Measurements from ENCODE around the gene TRPM8.
"Not testable (repeated sequence)": the region's sequence is repeated elsewhere in the genome, so short reads cannot be mapped to it uniquely, and the experiment has no call there.

TRPM8 gene

DNA sequence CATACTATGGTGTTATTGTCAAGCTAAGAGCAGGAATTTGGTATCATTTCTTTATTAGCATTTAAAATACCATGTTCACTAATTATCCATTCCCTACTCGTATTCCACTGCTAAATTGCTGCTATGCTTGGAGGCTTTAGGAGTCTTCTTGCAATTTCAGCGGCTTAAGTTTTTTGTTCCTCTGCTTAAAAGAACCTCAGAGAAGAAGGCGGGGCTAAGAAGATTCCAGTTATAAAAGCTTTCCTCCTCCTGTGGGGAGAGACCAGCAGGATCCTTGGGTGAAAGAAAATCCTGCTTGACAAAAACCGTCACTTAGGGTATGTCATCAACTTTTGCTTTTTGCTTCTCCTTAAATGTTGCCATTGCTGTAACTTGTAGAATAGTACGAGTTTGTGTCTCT, at the start of gene TRPM8:
TSS of gene TRPM8 (plus strand) at position 258 of the 400 bp plus-strand sequence. CDS start 9,165 bp downstream, outside the sequence.
- no peak within 1 kb of the TSS for H3K4me3 ChIP-seq
- no peak within 1 kb of the TSS for H3K27ac ChIP-seq
- DNase-seq (ENCODE audit: low spot score), result no peak
- TF ChIP-seq, protein P1, sequence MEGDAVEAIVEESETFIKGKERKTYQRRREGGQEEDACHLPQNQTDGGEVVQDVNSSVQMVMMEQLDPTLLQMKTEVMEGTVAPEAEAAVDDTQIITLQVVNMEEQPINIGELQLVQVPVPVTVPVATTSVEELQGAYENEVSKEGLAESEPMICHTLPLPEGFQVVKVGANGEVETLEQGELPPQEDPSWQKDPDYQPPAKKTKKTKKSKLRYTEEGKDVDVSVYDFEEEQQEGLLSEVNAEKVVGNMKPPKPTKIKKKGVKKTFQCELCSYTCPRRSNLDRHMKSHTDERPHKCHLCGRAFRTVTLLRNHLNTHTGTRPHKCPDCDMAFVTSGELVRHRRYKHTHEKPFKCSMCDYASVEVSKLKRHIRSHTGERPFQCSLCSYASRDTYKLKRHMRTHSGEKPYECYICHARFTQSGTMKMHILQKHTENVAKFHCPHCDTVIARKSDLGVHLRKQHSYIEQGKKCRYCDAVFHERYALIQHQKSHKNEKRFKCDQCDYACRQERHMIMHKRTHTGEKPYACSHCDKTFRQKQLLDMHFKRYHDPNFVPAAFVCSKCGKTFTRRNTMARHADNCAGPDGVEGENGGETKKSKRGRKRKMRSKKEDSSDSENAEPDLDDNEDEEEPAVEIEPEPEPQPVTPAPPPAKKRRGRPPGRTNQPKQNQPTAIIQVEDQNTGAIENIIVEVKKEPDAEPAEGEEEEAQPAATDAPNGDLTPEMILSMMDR (IDR thresholded peaks at IDR 0.05), result no peak

DNA sequence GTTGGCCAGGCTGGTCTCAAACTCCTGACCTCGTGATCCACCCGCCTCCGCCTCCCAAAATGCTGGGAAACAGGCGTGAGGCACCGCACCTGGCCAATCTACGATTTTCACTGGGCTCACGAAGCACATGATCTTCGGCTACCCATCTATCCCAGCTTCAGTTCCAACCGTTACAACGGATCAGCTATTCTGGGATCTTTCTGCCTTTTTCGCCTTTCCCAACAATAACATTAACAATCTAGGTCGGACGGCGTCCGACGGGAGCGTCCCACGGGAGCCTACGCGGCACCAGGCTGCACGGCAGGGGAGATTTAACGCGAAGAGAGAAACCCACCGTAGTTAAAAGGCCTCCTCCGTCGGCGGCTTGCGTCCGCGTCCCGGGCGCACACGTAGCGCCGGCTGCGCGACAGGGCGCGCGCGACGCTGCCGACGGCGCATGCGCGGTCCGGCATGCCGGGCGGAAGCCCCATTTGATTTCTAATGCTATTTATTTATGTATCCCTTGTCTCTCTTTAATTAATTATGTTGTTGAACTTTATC, 49.1 kb upstream of the TRPM8 start, which contains the start of gene MSL3B:
TSS of gene MSL3B (minus strand) at position 394 of the 540 bp plus-strand sequence.
- H3K27ac ChIP-seq, result no peak within 1 kb of the TSS
- DNase-seq (ENCODE audit: low spot score), result no peak
- H3K4me3 ChIP-seq, result peak within 1 kb of the TSS; percentile 68
- TF ChIP-seq, protein P1 (IDR thresholded peaks at IDR 0.05), result no peak

DNA sequence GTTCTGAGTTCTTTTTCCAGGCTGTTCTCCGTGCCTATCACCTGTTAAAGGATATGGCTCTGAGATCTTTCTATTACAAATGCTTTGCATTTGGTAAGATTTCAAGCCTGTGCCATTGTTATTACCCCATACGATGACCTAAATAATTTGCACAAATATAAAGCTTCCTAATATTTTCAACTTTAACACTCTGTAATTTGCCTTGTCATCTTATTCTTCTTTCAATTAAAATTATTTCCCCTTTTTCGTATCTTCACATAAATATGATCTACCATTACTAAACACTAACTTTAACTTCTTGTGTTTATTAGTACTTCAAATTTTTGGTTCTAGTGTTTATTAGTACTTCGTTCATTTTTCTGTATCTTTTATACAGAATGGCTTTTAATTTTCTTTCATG, 45.7 kb upstream of the TRPM8 start:
- Histone ChIP-seq H3K4me3 (no peak overlapping the region), H3K27ac (no peak overlapping the region)
- no peak for DNase-seq (ENCODE audit: low spot score)
- TF ChIP-seq, protein P1 (IDR thresholded peaks at IDR 0.05), result no peak

DNA sequence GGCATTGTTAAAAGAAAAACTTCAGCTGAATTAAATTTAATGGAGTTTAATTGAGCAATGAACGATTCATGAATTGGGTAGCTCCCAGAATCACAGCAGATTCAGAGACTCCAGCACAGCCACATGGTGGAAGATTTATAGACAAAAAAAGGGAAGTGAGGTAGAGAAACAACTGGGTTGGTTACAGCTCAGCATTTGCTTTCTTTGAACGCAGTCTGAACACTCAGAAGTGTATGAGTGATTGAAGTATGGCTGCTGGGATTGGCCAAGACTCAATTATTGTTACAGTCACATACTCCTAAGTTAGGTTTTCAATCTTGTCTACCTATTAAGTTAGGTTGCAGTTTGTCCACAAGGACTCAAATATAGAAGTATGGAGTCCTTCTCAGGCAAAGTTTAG, 45.0 kb upstream of the TRPM8 start:
- not testable (repeated sequence) for DNase-seq (ENCODE audit: low spot score); H3K4me3 ChIP-seq; H3K27ac ChIP-seq

DNA sequence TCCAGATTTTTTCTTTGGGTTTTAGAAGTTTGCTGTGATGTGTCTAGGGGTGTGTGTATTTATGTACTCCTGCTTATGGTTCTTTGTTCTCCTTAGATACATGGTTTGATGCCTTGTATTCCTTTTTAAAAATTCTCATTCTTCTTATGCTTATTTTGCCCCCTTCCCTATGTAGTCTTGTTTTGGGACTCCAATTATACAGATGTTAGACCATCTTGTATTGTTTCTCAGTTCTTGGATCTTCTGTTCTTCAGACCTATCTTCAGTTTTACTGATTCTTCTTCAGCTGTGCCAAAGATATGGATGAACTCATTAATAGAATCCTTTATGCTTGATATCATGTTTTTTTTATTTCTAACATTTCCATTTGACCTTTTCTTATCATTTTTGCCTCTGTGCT, 34.8 kb upstream of the TRPM8 start:
- no peak overlapping the region for H3K27ac ChIP-seq
- H3K4me3 ChIP-seq, result no peak overlapping the region
- TF ChIP-seq, protein P1 (IDR thresholded peaks at IDR 0.05), result no peak
- DNase-seq (ENCODE audit: low spot score), result no peak

DNA sequence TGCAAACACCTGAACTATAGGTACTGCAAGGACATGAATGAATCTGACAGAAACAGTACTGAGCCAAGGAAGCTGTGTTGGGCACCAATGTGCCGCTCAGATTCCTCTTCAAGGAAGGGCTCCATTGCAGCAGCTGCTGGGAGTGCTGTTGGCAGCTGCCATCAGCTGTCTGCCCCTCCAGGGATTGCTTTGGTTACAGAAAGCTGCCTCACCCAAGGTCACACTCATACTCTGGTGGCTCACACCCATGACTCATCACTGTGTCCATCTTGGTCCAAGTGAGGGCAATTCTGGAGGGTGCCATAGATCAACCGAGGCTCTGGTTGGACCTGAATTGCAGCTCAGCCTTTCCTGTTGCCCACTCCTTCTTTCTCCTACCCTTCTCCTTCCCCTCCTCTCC, 24.4 kb upstream of the TRPM8 start:
- Histone ChIP-seq H3K27ac (no peak overlapping the region), H3K4me3 (no peak overlapping the region)
- no peak for DNase-seq (ENCODE audit: low spot score)
- TF ChIP-seq, protein P1 (IDR thresholded peaks at IDR 0.05), result no peak

DNA sequence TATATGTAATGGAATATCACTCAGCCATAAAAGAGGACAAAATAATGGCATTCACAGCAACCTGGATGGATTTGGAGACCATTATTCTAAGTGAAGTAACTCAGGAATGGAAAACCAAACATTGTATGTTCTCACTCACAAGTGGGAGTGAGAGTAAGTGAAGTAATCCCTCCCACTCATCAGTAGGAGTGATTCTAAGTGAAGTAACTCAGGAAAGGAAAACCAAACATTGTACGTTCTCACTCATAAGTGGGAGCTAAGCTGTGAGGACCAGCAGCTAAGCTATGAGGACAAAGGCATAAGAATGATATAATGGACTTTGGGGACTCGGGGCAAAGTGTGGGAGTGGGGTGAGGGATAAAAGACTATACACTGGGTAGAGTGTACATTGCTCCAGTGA, 20.9 kb upstream of the TRPM8 start:
- not testable (repeated sequence) for H3K27ac ChIP-seq; H3K4me3 ChIP-seq; DNase-seq (ENCODE audit: low spot score)

DNA sequence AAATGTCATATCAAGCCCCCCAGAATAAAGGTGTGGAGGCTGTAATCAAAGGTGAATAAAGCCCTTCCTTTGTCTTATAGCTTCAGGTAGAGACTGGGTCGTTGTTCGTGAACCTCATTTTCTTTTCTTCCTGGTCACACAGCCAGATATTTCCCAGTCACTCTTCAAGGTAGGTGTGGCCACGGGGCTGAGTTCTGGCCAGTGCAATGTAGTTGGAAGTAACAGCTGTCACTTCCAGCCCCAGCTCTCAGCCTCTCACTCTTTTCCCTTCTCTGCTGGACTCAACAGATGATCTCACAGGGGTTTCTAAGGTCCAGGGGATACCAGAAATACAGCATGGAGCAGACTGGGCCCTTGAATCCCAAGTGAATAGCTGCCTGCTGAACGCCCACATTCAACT, 15.8 kb upstream of the TRPM8 start:
- H3K4me3 ChIP-seq, result no peak overlapping the region
- no peak overlapping the region for H3K27ac ChIP-seq
- TF ChIP-seq, protein P1 (IDR thresholded peaks at IDR 0.05), result no peak
- DNase-seq (ENCODE audit: low spot score), result no peak

Data from coronary artery (tissue), 2 donors.